HT-29 (cell line): ENCODE data around the gene GRID1. TPM values are rescaled to one million over a fixed set of nuclear protein-coding genes. Genes with fewer than 3 reads are reported as not detected.

Experiments used
- DNase-seq: peaks from one replicate; pipeline ENCODE4 v3.0.0-alpha.2; 2015; ENCODE audit warnings: low spot score
- total RNA-seq: library from RNA; depleted of rRNA; stranded (reverse); fragments of >200 nt; shearing (Covaris generic); gene quantifications from 2 replicates; pipeline ENCODE4 v1.2.3, GENCODE V29; 2014

Gene GRID1
- total RNA-seq, 1 experiment from 2014 or later: not detected

DNA sequence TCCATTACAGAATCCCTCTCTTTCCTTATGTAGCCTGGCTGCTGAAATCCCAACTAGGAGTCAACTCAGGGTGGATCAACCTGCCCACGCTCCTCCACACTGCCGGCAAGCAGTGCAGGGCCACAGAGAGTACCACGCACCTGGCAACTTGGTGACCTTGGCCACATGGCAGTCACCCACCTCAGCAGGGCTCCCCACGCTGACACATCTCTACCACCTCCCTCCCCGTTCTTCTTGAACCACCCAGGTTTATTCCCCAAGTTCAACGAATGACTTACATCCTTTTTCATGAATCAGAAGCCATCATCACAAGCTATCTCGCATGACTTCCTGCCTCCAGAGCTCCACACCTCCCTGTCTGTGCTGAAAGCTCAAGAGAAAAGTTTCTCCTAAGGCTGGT, 153.4 kb downstream of the GRID1 start:
- DNase-seq: no peak

DNA sequence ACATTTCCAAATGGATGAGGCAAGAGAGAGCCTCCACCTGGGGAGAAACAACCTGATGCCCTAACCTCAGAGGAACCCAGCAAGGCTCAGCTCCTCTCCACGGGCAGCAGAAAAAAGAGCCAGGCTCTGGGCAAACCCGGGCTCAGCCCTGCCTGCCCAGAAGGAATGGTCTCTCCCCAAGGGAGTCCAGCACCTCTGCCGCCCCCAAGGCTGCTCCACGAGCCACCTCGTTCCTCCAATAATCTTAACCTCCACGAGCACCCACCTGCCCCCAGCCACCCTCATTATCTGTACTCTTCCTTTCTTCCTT, 154.2 kb downstream of the GRID1 start:
- DNase-seq: no peak

DNA sequence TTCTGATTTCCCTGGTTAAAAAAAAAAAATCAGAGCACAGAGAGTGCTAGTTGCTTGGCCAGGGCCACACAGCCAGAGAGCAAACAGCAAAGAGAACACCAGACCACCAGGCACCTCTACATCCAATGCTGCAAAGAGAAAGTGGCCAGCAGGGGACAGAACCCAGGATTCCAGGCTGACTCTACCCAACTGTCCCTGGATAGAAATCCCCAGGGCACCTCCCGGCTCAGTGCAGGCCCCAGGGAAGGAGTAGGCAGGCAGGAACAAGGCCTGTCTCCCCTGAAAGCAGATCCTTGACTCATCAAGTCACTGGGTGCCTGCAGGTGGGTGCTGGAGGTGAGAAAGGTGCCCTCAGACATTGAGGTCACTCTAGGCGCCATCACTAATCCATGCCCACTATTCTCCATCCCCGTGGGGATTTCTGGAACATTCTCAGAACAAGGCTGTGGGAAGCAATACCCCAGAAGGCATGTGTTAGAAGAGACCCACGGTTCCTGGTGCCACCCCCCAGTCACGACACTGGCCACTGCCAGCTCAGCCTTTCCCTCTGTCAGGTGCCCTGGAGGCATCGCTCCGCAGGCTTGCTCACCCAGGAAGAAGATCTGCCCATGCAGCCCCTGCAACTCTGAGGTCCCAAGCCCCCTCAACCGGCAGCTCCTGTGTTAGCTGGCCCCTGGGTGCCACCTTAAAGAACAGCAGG, 154.8 kb downstream of the GRID1 start:
- no peak for DNase-seq

DNA sequence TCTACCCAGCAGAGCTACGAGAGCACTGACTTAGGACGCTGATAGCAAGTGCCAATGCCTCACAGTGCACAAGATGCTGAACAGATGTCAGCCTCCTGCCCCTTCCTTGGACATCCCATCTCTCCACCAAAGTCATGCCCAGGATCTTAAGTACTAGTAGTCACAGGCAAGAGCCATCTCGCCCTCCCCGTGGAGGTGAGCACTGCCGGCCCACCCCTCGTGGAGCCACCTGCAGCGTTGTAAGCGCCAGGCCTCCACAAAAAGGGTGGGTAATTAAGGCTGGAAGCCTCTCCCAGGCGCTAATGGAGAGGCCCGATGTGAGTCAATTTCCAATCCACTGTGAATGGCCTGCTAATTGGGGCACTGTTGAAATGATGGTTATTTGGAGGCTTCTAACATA, 156.2 kb downstream of the GRID1 start:
- DNase-seq: no peak

DNA sequence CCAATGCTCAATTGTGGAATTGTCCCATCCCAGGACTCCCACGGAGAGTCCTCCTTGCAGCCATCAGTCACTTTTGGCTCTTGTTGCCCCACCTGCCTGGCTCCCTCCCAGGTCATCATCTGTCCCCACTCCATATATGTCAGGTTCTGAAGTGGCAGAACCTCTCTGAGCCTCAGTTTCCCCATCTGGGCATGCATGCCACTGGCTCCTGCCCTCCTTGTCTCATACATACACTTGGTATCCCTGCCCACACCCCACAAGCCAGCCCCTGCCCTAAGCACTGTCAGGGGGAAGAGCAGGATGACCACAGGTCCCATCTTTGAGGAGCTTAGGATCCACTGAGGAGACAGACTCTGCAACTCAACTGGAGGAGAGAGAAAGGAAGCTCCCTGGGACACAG, 156.9 kb downstream of the GRID1 start:
- DNase-seq: no peak

DNA sequence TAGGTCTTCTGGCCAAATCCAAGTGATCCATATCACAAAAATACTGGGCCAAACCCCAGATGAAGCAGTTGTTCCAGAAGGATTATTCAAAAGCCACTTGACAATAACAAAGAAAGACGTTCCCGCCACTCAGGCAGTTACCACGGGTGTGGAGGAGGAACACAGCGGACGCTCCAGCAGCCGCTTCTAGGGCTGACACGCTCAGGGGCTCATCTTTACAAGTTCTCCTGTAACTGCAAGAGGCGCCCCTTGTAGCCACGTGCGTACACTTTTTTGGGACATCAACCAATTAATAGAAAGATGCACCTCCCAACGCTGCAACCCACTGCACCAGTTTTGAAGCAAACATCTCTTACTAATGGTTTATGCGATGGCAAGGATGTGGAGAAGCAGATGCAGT, 159.4 kb downstream of the GRID1 start:
- DNase-seq: no peak

DNA sequence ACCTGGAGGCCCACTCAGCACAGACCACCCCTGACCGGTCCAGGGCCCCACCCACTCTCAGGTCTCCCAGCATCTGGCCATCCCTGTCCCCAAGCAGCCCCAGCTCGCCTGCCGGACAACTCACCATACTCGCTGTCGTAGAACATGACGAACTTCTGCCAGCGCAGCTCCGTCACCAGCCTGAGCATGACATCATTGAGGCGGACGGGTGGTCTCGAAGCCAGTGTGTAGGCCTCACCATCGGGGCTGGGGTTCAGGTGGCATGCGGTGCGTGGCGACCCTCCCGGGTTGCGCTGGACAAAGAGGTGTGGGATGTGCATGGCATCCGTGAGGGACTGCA, 160.4 kb downstream of the GRID1 start:
- no peak for DNase-seq

DNA sequence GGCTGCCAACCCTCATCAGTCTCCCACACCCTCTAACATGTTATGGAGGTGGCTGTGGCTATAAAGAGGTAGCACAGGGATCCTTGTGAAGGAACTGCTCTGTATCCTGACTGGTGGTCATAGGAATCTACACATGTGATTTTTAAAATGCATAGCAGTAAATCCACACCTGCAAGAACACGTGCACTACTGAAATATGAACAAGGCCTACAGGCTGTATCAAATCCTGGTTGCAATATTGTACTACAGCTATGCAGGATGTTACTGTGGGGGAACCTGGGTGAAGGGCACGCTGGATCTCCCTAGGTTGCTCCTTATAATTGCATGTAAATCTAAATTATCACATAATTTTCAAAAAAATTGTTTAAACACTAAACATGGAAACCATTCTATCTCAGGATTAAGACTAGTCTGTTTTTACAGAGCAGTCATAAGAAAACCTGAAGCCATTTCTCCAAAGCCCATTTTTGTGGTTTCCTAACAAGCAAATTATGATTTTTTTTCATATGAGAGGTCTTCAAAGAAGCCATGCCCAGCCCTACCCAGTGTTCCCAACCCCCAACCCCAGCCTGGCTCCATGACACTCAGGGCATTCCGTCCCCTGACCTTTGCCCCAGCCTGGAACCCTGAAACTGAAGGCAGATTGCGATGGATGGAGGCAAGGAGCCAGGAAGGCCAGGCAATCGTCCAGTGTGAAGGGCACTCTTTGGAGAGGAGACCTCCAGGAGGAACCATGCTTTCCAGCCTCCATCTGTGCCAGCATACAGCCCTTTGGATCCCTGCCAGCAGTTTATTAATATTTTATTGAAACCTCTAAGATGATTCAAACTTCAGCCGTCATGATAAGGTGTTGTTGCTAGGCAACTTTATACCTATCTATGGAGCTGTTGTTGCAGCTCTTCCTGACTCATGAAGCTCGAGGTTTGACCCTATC, 161.0 kb downstream of the GRID1 start:
- DNase-seq: no peak

DNA sequence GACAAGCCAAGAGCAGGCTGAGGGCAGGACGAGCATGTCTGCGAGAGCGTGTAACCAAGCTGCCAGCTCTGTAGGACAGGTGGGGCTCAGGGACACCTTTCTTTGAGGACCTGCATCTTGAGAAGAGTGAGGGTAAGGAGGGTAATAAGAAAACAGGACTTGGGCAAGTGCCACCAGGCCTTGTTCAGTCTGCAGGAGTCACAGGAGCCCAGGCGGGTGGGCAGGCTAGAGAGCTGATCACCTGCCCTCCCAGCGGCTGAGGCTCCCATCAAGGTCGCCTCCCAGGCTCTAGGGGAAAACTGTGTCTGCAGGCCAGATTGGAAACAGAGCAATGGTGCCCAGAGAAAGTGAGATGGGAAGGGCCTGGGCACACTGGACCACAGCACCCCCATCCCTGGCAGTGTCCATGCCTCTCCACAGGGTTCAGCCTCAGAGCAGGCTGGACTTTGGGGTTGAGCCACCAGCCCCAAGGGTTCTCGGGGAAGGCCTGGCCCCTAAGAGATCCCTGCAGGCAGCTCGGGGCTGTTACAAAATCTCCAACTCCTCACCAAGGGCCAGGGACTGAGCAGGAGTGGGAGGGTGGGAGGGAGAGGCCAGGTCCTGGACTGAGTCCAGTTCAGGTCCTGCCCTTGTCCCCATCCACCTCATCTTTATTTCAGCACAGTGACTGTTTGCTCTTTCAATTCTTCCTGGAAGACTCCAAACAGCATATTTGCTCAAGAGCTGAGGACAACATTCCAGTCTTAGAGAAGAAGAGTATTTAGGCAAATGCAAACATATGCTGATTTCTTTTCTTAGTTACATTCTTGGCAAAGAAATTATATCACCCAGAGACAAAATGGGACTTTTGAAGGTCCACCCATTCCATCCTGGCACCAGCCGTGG, 161.9 kb downstream of the GRID1 start:
- DNase-seq: no peak

DNA sequence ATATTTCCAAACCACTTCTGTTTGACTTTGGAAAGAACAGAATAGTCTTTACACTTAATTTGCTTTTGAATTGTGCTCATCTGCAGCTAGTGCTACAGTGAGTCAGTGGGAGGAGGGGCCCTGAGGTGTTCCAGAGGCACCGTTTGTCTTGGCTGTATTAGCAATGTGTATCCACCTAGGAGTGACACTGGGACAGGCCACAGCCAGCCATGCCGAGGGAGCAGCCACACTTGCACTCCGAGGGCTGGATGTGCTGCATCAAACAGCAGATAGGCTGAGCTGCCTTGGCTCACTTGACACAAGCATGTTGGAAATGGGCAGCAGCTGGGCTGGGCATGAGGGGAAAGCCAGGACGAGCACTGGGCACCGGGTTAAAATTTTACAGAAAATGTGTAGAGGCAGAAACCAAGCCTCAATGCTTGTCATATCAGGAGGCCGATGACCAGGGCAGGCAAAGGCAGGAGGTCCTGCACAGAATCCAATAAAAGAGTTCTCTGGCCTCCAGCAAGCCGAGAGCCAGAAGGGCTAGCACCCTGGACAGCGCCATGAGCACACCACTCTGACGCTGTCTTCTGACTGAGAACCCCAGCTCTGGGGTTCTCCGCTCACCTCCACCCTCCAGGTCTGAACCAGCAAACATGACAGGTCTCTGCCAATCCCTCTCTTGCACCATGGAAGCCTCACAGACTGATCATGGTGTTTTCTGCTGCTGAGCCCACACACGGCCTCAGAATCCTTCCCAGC, 163.3 kb downstream of the GRID1 start:
- peak; percentile 41 for DNase-seq

DNA sequence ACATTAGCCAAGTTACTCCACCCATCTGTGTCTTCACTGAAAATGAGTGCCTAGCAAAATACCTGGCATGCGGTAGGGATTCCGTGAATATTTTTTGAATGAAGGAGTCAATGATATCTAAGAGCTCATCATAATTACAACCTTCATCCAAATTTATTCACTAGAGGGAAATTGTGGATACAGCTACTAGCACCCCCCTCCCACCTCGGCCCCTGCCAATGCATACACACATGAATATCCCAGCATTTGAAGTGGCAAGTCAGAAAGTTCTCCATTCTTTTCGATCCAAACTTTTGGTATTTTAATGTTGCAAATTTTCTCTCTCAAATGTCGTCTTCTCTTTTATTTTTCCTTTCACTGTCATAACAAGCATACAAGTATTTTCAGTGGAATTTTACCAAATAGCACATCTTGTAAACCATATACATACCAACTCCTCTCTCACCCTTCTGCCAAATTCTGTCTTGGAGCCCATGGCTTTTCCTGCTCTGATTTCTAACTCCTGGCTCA, 164.3 kb downstream of the GRID1 start:
- DNase-seq: no peak

DNA sequence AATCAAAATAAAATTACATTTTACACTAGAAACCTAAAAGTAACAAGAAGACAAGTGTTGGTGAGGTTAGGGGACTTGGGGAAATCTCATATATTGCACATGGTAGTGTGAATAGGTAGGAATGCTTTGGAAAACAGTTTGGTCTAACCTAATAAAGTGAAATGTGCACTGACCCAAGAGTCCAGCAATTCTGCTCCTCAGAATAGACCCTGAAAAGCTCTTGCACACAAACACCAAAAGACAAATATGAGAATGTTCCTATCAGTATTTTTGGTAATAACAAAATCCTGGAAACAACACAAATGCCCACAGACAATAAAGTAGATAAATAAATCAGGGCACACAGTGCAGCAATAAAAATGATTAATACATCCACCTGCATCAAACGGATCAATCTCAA, 165.7 kb downstream of the GRID1 start:
- no peak for DNase-seq

DNA sequence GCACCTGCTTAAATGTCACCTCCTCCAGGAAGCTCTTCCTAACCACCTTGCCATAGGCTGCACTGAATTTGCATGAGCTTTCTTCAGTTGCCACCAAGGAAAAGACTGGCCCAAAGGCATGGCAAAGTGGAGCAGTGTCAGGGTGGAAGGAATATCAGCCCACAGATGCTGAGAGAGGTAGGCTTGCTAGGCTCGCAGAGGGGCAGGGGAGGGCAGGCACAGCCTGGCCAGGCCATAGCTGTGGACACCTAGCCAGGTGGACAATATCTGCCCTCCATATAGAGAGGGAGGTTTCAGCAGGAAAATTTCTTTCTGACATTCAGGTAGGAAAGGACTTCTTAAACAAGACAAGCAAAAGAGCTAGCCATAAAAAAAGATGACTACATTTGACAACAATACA, 166.3 kb downstream of the GRID1 start:
- no peak for DNase-seq

DNA sequence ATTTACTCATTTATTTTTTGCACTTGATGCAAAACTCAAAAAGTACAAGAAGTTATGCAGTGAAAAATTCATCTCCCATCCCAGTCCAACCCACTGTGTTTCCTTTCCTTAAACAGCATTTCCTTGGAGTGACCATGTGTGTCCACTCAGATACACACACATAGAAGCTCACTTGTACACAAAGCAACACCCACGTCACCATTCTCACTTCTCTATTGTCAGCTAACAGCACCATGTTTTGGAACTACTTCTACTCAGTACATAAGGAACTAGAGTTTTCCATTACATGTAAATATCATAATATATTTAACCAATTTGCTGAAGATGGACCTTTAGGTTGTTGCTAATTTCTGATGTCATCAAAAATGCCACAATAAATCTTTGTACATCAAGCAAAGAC, 167.6 kb downstream of the GRID1 start:
- no peak for DNase-seq

DNA sequence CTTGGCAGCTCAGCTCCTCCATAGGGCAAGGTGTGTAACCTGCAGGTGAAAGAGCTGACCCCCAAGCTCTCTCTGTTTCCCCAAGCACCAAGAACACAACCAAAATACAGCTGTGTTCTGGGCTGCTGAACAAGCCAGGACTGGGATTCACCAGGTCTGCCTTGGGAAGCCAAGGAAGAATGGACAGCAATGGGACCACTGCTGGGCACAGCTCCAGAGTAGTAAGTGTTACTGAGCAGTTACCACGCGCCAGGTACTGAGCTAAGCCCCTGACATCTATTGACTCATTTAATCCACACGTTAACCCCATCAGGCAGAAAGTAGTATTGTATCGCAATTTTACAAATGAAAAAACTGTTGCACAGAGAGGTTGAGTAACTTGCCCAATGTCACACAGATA, 168.3 kb downstream of the GRID1 start:
- no peak for DNase-seq

DNA sequence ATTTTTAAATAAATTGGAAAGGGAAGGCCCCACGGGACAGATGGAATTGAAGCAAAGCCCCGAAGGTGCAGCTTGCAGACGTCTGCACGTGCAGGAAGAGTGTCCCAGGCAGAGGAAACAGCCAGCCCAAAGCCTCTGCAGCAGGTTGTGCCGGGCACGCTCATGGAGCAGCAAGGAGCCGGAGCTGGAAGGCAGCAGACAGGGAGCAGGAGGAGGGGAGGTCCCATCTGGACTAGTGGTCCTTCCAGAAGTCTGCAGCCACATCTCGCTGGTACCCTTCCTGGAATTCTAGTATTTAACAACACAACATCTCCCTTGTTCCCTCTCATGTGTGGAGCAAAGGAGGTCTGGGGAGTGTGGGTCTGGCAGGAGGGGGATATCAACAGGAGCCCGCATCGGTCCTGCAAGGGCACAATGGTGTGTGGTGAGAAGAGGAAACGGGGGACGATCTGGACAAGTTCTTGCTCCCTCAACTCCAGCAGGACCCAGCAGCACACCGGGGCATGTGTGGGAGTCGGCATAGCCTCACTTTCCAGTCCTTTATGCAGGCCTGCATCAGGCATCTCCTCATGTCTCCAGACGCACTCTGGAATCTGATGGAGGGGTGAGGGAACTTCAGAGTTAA, 169.3 kb downstream of the GRID1 start:
- DNase-seq: no peak

DNA sequence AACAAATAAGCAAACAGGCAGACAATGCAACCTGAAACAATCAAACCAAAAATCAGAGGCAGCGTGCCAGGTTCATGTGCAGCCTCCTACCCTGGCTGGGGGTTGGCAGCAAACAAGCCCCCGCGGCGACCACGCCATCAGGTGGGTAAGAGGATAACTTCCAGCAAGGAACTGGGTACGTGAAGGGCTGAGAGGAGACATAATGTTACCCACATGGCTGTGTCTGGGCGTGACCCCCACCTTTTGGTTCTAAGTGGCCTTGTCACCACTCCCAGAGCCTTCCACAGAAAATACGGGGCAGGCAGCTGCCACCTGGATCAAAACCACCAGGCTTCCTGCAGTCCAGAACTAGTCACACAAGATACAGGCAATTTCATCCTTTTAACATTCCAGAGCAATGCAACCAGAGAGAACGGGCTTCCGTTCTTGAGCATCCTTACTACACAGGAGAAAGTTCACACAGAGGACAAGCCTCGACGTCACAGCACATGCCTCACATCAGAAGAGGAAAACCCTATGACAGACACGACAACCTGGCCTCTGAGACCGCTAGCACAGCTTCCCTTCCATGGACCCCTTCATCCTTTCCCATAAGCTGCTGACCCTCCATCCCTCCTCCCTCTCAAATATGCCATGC, 171.0 kb downstream of the GRID1 start:
- DNase-seq: no peak

DNA sequence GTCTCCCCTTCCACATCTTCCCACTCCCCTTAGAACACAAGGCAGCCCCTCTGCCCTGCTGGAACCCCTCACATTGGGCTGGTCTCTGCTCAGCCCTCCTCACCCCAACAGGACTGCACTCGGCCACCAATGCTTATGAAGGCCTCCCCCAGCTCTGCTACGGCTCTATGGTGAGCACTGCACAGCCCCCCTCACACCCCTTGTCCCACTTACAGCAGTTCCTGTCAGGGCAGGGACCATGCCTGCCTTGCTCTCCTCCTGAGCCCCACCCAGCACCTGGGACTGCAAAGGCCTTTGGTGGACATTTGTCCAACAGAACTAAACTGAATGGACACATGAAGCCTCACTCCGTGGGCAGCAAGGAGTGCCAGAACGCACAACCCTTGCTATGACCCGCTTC, 171.9 kb downstream of the GRID1 start:
- no peak for DNase-seq

DNA sequence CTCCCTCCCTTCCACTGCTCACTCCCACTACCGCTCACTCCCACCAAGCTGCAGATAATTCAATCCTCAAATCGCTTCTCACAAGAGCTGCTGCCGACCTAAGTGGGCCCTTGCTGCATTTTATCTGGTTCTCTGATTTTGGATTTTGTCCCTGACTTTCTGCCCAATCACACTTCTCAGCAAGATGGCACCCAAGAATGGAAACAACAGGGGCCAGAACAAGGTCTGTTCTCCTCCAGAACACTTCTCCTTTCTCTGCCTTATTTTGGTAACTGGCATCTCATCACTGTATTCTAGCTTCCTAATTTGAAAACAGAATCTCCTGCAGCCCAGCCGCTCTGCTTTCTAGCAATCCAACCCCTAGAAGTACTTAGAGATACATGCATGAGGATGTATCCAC, 172.8 kb downstream of the GRID1 start:
- no peak for DNase-seq

DNA sequence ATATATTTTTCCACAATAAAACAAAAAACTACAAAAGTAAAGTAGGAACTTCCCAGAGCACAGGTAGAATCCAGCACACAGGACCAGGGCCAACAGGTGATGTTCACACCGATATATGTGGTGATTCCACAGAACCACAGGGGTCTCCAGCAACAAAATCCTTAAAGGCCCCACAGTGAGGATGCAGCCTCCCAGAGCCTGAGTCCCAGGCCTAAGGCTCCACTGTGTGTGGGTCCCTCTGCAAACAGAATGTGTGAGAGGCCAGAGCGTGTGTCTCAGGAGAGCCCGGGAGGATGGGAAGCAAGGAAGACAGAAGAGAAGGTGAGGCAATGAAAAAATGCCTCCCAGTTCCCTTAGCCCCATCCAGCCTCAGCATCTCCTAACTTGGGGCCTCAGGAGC, 173.9 kb downstream of the GRID1 start:
- no peak for DNase-seq
